Heart left ventricle (tissue), 16 donors: ENCODE data around the gene PDCD4. TPM values are rescaled to one million over a fixed set of nuclear protein-coding genes. Genes with fewer than 3 reads are reported as not detected.

Experiments
- ATAC-seq, 4 donors: fragments of 200-7000 bp; cut with Tn5 transposase; one replicate each; pipeline ENCODE4 v1.9.1; 2020 to 2022; ENCODE audit warnings: moderate library complexity in 4 of 4, mild to moderate bottlenecking in 3 of 4, moderate number of reproducible peaks in 1 of 4
- DNase-seq, 5 donors: peaks; one replicate each; pipeline ENCODE4 v3.0.0-alpha.2; 2020
- H3K27ac ChIP-seq, 12 donors: fragments of 200-600 bp; sonication (generic) in 4 of 12; one replicate each; pipeline versions ENCODE4 v1.5.0 to v1.8.0; 2016 to 2022; ENCODE audit warnings: mild to moderate bottlenecking in 2 of 12
- H3K27me3 ChIP-seq, 9 donors: fragments of 200-600 bp; sonication (generic) in 2 of 9; one replicate each; pipeline versions ENCODE4 v1.5.1 to v1.8.0; 2016 to 2022; ENCODE audit warnings: mild to moderate bottlenecking in 3 of 9
- H3K36me3 ChIP-seq, 9 donors: fragments of 200-600 bp; sonication (generic) in 2 of 9; one replicate each; pipeline versions ENCODE4 v1.5.0 to v1.8.0; 2018 to 2022; ENCODE audit warnings: mild to moderate bottlenecking in 2 of 9
- H3K4me1 ChIP-seq, 12 donors: fragments of 200-600 bp; sonication (generic) in 4 of 12; one replicate each; pipeline versions ENCODE4 v1.5.0 to v1.8.0; 2016 to 2022; ENCODE audit warnings: mild to moderate bottlenecking in 3 of 12
- H3K4me3 ChIP-seq, 12 donors: fragments of 200-600 bp; sonication (generic) in 4 of 12; one replicate each; pipeline versions ENCODE4 v1.5.0 to v1.8.0; 2017 to 2022; ENCODE audit warnings: mild to moderate bottlenecking in 9 of 12, moderate library complexity in 4 of 12
- H3K9me3 ChIP-seq, 12 donors: fragments of 200-600 bp; sonication (generic) in 4 of 12; one replicate each; pipeline versions ENCODE4 v1.5.0 to v1.8.0; 2016 to 2022; ENCODE audit warnings: mild to moderate bottlenecking in 1 of 12
- CTCF ChIP-seq, 12 donors: fragments of 200-600 bp; sonication (generic) in 4 of 12; IDR thresholded peaks; one replicate each; pipeline versions ENCODE4 v1.5.0 to v1.8.0; 2018 to 2022; ENCODE audit warnings: antibody characterized with exemption in 12 of 12, mild to moderate bottlenecking in 5 of 12
- POLR2A ChIP-seq, 2 donors: fragments of 450-650 bp; IDR thresholded peaks; one replicate each; pipeline ENCODE4 v1.6.1; 2017; ENCODE audit warnings: antibody characterized with exemption in 2 of 2, mild to moderate bottlenecking in 2 of 2, moderate library complexity in 2 of 2
- WGBS, 4 donors: extraction: QIAGEN DNeasy Blood & Tissue Kit in 2 of 4; methylation state at CpG; one replicate each; pipeline versions ENCODE4 v1.1.5 to v1.1.7; 2013 to 2018; 5-methylcytosine and 5-hydroxymethylcytosine counted together
- intact Hi-C, 10 donors: fragments of 100-400 bp; cut with DNase I; formaldehyde crosslinking; loops; one replicate each; pipeline versions ENCODE4 v1.11.1 to v1.14.2; 2022
- polyA plus RNA-seq, 2 donors: library from polyadenylated mRNA; stranded (reverse); fragments of 200-250 nt; gene quantifications; one replicate each; pipeline ENCODE4 v1.2.3, GENCODE V29; 2013
- total RNA-seq, 9 donors: library from RNA; depleted of rRNA in 2 of 9; stranded (reverse); fragments of >200 nt in 2 of 9; fragmentation: NEBNext Ultra II Directional in 3 of 9; extraction: Animal tissue kit (Norgen Biotek cat#: 25700) in 3 of 9; gene quantifications; one replicate each; pipeline versions ENCODE4 v1.1.0 to v1.2.4, GENCODE V29; 2016 to 2023
- donor health status: ischemic (EF 13 %, LVEDD 7.1; RV severe dilation, severe dysfunction).
- donor health status: healthy with polysubstance abuse.
- donor health status: DM: no; HTN: yes; CAD: no.
- donor health status: DM: no; HTN: no; CAD: no.
- donor health status: ischemic (EF 25% LVEDD 6.9; RV normal size, moderate dysfunction).
- donor health status: ischemic (EF 25% LVEDD 5.7; RV mildly dilated, moderate dysfunction).
- donor health status: healthy.
- donor health status: DM: yes; HTN: yes; CAD: no.
- donor health status: ischemic (EF 35%, LVEDD 5.7; RV mildly dilated, moderate dysfunction).
- donor health status: nonischemic (EF 11% LVEDD 7.7; RV severe dilation, severe dysfunction).
- donor health status: DM: yes; HTN: yes; CAD: no.
- donor health status: PGD.
- donor health status: ischemic (EF 29% LVEDD 5.4; RV normal size, mild dysfunction).
- donor health status: nonischemic (EF 23%, LVEDD 6.1; RV moderate dilation, normal function).

PDCD4 gene
- total and polyA plus RNA-seq, 11 donors = 18.2 to 73.2 (median 42.6) TPM

- 86 to 88% (median 87%) methylated on average over 3 of the region's 3 CpGs for WGBS, 4 donors
- Histone ChIP-seq H3K4me3 (no peak overlapping the region), H3K9me3 (no peaks in the 10 kb centered on the region), H3K27me3 (no peaks in the 10 kb centered on the region), H3K27ac (peak overlapping the region in 1 of 12 donors; percentile 20), H3K4me1 (peaks cover 0 to 13% (median 4%) of the 10 kb centered on the region in 12 donors), H3K36me3 (peaks cover 0 to 99% (median 89%) of the 10 kb centered on the region in 9 donors)
- TF ChIP-seq POLR2A (IDR thresholded peaks at IDR 0.05) = no peak
- TF ChIP-seq CTCF (IDR thresholded peaks at IDR 0.05) = no peak
- ATAC-seq (no peak), DNase-seq (no peak)
- intact Hi-C loops = loop anchor here (1.0 to 10.0 kb wide), 10 partner anchors 85 to 288 kb away; no protein-coding TSS in a partner anchor
Observed at GRCh38 chr10:110892602-110893288, 21.0 kb downstream of the PDCD4 start.

- DNase-seq = no peak
- 24 to 32% (median 30%) methylated on average over 4 of the region's 4 CpGs for WGBS, 4 donors
- no peaks in the 10 kb centered on the region for H3K9me3 ChIP-seq
- H3K36me3 ChIP-seq = peaks cover 0 to 99% (median 89%) of the 10 kb centered on the region in 9 donors
- no peaks in the 10 kb centered on the region for H3K27me3 ChIP-seq
- H3K27ac ChIP-seq = peak overlapping the region in 1 of 12 donors; percentile 20
- peak; percentile 47 to 73 (median 66) for TF ChIP-seq CTCF (IDR thresholded peaks at IDR 0.05)
- TF ChIP-seq POLR2A (IDR thresholded peaks at IDR 0.05) = no peak
- intact Hi-C loops = loop anchor here (1.0 to 10.0 kb wide), 10 partner anchors 86 to 289 kb away; no protein-coding TSS in a partner anchor
- peak; percentile 47 to 84 (median 77) for ATAC-seq
- H3K4me1 ChIP-seq = peaks cover 0 to 13% (median 4%) of the 10 kb centered on the region in 12 donors
- no peak overlapping the region for H3K4me3 ChIP-seq
Observed at GRCh38 chr10:110893559-110894179, 21.9 kb downstream of the PDCD4 start.

- Histone ChIP-seq H3K27ac (peak overlapping the region in 1 of 12 donors; percentile 23), H3K4me1 (peaks cover 0 to 13% (median 4%) of the 10 kb centered on the region in 12 donors), H3K4me3 (no peak overlapping the region), H3K27me3 (no peaks in the 10 kb centered on the region), H3K36me3 (peaks cover 0 to 98% (median 81%) of the 10 kb centered on the region in 9 donors), H3K9me3 (no peaks in the 10 kb centered on the region)
- DNase-seq (no peak), ATAC-seq (no peak)
- 83 to 95% (median 89%) methylated on average over 1 of the region's 1 CpG for WGBS, 4 donors
- TF ChIP-seq CTCF (IDR thresholded peaks at IDR 0.05) = no peak
- no peak for TF ChIP-seq POLR2A (IDR thresholded peaks at IDR 0.05)
- intact Hi-C loops = loop anchor here in 4 of 10 donors (2.0 to 10.0 kb wide), 4 partner anchors 152 to 292 kb away; no protein-coding TSS in a partner anchor
Observed at GRCh38 chr10:110897184-110897583, 25.5 kb downstream of the PDCD4 start.

- ATAC-seq (no peak), DNase-seq (no peak)
- no peak for TF ChIP-seq CTCF (IDR thresholded peaks at IDR 0.05)
- no peak for TF ChIP-seq POLR2A (IDR thresholded peaks at IDR 0.05)
- Histone ChIP-seq H3K36me3 (peaks cover 0 to 92% (median 74%) of the 10 kb centered on the region in 9 donors), H3K27me3 (no peaks in the 10 kb centered on the region), H3K4me1 (peaks cover 0 to 13% (median 4%) of the 10 kb centered on the region in 12 donors), H3K9me3 (no peaks in the 10 kb centered on the region), H3K27ac (no peak overlapping the region), H3K4me3 (no peak overlapping the region)
- intact Hi-C loops = loop anchor here in 3 of 10 donors (10.0 kb wide), 3 partner anchors 224 to 294 kb away; no protein-coding TSS in a partner anchor
Observed at GRCh38 chr10:110898391-110898790, 26.7 kb downstream of the PDCD4 start.
